GM19455 (cell line): Measurements from ENCODE around the gene TBC1D22A.

ENCODE experiments used
- ATAC-seq: cut with Tn5 transposase; IDR thresholded peaks from one replicate; pipeline ENCODE4 v1.9.1; 2021; ENCODE audit not compliant: unreplicated experiment

The TBC1D22A gene

DNA sequence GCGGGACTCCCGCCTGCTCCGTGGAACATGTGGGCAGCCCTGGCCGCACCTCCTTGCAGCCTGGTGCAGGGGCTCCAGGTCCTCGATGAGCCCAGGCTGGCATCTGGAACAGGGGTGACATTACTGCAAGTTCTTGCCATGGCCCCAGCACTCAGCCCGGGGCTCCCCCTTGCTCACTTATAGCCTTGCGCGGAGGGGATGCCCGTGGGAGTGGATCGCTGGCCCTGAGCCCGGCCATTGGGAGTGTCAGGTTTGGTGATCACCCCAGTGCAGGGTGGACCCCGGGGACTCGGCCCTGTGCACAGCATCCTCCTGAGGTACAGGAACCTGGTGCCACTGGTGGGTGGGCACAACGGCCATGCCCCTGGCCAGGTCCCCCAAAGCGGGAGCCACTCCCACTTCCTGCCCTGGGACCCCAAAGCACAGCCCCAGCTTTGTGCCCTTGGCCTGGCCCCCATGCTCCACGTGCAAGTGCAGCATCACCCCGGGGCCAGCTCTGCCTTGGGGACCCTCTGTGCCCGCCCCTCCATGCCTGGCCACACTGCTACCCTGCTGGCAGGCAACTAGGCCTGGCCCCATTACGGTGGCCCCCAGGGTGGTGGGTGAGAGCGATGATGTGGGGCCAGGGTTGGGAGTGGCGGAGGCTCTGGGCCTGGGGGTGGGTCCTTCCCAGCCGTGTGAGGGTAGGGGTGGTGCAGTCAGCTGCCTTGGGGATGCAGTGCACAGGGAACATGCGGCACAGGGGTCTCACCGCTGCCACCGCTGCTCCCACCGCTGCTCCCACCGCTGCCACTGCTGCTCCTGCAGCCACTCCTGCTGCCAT, 439.8 kb downstream of the TBC1D22A start:
- no peak for ATAC-seq

DNA sequence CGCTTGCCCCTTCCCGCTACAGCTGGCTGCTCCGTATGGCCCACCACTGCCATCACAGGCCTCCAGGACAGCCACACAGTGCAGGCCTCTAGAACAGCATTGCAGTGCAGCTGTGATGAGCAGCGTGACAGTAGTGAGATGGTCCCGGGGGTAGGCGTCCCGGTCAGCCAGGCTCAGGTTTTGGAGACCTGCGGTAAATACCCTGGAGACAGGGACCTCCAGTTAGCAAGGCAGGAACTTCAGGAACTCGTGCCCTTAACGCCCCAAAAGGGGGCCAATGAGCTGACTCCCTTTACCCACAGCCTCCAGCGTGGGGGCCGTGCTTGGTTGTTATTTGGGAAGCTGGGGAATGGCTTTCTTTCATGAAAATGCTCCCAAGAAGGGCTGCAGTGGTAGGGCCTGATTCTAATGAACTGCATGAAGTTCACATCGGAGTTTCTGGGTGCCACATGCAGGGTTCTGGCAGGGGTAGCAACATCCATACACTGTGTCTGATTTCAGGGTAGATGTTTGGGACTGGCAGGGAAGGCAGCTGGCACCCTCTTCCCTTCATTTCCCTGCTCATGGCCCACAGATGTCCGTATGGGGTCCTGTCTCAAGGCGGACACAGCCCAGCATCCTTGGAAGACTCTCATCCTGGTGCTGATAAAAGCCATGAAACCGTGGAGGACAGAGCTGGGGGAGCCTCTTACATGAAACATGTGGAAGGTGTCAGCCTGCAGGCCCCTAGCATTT, 440.5 kb downstream of the TBC1D22A start:
- no peak for ATAC-seq

DNA sequence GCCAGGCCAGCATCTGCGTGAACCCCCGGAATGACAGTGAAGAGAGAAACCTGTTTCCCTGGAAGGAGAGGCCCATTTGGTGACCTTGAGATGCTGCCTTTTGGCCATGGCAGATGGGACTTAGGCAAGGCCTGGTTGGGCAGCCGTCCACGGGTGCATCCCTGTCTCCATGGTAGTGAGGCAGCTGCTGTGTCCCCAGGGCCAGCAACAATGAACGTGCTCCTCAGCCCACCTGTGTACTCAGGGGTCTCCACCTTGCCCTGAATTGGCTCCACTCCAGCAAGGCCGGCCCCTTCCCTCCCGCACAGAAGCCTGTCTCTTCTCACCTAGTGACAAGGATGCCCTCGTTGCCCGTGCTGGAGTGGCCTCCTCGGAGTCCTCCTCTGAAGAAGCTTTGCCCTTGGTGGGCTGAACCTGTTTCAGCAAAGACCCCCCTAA, 441.1 kb downstream of the TBC1D22A start:
- no peak for ATAC-seq

DNA sequence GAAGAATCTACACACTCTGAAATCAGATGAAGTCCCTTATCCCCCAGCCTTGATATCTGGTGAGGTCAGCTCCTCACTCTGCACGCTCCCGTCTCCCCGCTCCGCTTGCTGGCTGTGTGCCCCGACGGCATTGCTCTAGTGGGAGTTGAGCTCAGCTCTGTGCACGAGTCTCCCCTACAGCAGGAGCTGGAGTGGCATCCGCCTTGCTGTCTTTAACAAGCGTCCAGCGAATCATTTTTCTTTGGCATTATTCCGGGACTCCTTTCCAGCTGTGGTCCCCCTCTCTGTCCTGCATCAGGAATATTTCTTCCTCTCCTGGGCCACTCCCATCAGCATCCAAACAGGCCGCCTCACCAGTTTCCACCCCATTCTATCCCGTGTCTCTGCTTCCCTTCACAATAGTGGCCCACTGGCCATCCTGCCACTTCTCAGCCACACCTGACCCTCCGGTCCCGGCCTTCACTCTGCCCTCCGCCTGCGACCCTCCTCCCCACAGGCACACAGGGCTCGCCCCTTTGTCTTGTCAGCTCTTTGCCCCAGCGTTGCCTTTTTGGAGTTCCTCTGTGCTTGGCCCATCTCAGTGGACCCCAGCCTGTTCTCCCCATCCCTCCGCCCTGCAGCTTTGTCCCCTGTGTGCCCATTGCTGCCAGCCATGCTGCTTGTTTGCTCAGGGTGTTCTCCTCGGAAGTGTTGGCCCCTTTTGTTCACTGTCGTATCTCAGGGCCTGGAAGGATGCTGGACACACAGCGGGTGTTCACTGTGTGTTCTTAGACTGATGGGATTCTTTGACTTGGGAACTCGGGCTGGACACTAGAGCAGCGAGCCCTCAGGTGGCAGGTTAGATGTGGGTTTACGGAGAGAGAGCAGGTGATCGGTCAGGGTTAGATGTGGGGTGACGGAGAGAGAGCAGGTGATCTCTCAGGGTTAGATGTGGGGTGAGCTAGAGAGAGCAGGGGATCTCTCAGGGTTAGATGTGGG, 441.8 kb downstream of the TBC1D22A start:
- no peak for ATAC-seq

DNA sequence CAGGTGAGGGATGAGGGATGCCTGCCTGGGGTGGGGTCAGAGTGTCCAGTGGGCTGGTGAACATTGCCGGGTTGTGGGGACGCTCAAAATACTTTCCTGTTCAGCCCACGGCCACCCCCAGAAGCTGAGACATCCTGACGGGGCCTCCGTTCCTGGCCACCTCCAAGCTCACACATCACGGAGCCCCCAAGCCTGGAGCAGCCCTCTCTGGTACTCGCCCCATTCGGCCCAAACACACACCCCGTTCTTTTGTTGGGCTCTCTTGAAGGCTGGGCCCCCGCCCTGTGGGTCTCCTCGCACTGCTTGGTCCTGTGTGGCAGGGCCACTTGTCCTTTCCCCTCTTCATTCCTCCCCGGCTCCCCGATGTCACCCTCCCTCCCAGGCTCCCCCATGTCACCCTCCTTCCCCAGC, 442.6 kb downstream of the TBC1D22A start:
- ATAC-seq = no peak

DNA sequence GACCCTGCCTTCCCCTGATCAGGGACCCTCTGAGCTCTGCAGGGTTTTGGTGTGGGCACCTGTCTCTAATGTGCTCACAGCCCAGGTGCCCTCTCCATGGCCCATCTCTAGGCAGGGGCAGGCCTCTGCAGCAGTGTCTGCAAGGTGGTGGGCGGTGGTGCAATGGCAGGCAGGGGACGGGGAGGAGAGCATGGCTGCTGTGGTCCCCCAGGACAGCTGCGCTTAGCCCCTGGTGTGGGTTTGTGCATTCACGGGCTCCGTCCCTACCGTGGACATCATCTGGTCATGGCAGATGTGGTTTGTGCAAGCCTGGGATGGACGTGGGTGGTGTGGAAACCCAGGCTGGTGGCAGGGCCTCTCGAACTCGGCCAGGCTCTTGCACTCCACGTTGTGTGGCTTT, 443.1 kb downstream of the TBC1D22A start:
- ATAC-seq = no peak

DNA sequence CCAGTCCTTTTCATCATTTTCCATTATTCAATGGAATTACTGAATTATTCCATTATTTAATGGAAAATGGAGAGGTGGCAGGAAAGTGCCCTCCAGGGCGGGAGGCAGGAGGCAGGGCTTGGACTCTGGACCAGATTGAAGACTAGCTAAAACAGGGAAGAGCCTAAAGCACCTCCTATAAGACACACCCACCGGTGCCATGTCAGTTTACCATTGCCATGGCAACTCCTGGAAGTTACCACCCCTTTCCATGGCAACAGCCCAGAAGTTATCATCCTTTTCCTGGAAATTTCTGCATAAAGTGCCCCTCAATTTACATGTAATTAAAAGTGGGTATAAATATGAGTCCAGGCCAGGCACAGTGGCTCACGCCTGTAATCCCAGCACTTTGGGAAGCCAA, 443.7 kb downstream of the TBC1D22A start:
- no peak for ATAC-seq

DNA sequence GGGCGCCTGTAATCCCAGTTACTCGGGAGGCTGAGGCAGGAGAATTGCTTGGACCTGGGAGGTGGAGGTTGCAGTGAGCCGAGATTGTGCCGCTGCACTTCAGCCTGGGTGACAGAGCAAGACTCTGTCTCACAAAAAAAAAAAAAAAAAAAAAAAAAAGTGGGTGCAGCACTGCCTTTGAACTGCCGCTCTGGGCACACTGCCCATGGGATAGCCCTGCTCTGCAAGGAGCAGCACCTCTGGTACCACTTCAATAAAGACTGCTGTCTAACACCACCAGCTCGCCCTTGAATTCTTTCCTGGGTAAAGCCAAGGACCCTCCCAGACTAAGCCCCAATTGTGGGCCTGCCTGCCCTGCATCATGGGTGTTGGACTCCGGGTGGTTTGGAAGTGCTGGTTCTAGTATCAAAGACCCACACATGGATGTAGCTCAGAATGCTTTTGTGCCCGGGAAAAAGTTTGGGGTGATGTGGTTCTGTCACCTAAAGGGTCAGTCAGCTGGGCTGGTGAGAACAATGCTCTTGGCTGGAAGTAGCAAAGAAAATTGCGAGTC, 444.3 kb downstream of the TBC1D22A start:
- no peak for ATAC-seq

DNA sequence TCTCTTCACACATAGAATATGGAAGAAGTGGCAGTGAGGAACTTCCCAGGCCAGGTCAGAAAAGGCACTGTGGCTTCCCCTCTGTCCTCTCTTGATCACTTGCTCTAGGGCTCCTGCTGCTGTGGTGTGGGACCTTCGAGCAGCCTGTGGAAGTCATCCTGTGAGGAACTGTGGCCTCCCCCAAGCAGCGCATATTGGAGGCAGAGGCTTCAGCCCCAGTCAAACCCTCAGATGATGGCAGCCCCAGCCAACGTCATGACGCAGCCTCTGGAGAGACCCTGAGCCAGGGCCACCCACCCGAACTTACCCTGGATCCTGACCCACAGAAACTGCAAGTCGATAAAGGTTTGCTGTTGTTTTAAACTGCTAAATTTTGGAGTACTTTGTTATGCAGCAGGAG, 444.9 kb downstream of the TBC1D22A start:
- no peak for ATAC-seq

DNA sequence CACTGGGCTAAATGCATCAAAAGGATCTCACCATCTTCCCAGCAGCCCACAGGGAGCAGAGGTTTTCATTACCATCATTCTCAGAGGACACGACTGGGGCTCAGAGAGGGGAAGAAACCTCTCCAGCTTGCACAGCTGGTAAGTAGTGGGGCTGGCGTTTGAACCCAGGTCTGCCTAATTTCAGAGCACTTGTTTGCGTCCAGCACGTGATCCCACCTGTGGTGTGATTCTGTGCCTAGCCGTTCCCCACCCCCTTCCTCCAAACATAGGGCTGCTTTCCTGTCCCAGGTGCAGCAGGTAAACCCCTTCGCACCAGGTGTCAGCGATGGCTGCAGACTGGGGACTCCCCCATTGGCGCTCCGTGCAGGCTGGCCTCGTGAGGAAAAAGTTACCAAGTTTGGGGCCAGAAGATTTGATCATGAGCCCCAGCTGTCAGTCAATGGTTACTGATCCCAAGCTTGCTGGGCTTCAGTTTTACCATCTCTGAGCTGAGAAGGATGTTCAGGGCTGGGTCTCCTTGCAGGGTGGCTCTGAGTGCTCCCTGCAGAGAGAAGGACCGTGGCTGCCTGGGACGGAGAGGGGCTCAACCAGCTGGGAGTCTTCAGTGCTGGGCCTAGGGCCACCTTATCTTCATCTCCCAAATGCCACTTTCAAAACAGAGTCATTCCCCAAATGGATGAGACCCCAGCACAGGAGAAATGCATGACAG, 445.6 kb downstream of the TBC1D22A start:
- ATAC-seq = no peak

DNA sequence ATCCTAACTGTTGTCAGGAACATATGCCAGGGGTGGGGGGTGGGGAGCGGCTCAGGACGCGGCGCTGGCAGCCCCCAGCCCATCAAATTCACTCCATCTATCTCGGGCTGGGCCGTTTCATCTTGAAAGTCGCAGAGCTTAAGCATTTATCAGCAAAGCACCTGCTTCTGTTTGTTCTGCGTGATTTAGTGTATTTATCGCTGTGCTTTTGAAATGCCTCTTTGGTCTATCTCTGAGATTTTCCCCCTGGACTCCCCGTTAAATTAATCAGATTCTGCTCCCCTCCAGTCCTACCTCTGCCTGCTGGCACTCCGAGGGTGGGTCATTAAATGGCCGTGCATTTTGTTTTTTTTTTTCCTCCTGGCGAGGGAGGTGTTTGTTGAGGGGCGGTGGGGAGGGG, 446.2 kb downstream of the TBC1D22A start:
- ATAC-seq = no peak

DNA sequence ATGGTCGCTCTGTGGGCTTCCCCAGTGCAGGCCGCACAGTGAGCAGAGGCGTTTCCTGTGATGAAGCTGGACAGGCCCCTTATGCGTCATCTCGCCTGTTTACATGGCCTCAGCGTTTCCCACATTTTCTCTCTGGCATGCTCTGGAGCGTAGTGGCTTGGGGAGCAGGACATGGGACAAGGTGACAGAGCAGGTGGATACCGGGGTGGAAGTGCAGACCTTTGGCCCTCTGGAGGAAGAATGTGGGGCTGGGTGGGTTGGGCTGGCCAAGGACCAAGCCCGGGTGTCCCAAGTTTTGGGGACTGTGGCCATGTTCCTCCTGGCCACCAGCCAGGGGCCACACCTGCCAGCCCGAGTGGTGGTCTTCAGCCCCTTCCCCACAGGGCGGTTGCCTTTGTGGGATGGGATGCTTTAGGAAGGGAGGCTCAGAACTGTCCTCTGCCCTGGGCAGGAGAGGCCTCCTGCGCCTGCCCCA, 446.6 kb downstream of the TBC1D22A start:
- ATAC-seq = no peak

DNA sequence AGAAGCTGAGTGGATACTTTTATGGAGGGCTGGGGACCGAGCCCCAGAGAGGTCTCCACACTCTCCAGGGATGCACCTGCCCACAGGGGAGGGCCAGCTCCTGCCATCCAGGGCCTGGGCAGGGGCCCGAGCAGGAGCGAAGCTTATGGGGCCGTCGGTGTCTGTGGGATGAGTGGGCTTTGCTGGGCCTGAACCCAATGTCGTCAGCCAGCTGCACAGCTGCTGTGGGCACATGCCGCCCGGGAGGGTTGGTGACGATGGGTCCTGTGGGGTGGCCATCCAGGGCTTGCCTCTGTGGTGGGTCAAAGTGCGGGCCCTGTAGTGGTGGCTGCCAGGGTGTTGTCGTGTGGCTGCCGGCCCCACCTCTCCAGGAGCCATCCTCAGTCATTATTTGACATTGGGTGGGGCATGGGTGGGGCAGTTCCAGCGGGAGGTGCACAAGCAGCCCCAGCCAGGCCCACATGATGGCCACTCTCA, 447.1 kb downstream of the TBC1D22A start:
- ATAC-seq = no peak

DNA sequence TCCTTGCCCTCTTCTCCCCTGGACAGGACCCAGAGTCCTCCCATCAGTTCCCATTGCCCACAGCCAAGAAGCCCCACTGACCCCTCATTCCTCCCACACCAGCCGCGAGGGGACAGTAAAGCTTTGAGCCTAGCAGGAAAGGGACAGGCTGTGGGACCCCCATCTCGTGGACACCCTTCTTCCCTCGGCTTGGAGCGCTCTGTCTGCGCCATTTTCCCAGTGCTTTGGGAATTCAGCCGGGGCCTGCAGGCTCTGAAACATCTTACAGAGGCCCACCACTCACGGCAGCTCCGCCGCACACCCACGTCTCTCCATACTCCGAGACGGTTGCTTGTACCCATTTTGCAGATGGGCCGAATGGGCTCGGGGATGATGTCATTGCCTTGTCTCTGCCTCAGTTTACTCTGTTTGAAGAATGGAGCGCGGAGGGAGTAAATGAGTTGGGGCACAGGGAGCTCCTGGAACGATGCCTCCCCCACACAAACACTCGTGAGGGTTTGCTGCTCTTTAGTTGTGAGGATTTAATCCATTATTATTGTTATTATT, 447.7 kb downstream of the TBC1D22A start:
- no peak for ATAC-seq

DNA sequence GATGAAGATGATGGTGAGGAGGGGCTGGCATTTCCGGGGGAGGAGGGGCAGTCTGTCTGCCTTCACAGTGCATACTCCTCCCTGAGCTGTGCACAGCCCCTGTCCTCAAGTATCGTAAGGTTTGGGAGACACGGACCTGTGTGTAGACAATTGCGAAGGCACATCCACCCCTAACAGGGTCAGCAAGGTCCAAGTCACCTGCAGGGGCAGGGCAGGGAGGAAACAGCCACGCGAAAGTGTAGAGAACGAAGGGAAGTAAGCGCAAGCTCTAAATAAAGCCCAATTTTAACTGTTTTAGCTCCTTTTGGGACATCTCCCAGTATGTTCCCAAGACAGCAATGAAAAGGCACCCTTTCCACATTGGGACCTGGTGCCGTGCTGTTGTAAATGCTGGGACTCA, 448.2 kb downstream of the TBC1D22A start:
- ATAC-seq = no peak

DNA sequence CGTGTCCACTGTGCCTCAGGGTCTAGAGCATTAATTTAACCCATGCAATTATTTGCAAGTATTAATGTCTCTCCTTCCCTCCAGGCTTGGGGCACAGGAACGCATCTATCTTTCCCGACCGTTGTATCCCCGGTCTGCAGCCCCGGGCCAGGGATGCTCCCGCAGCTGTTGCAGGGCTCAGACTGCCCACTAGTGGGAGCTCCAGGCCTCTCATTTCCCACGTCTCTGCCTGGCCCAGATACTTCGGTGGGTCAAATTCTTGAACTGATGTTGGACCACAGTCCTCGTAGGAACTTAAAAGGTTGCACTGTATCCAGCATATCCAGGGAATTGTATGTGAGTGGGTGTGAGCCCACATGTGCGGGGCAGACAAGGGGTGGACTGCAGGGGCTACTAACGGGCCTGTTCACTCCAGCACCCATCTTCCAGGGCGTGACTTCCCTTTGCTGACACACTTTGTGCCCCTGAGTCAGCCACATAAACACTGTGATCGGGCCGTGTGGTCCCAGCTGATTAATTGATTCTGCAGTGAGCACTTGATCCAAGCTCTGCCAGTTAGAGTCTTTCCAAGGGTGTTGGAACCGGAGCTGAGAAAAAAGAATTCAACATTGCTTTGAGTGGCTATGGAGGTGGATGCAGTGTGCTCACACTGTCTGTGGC, 451.3 kb downstream of the TBC1D22A start:
- ATAC-seq = no peak

DNA sequence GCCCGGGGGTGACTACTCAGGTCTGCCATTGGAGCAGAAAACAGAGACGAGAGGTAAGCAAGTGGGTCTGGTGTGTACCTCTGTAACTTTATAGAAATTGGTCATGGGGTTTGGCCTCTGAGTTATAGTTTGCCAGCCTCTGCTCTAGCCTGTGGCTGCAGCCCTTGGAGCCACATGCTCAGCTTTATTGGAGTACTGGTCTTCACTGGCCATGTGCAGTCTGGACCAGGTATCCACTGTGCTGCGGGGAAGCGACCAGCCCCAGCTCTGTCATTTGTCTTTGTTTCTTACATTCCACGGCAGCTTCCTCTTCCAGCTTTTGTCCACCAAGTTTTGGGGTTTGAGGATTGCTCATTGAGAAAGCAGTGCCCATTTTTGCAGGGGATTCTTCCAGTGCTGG, 453.4 kb downstream of the TBC1D22A start:
- ATAC-seq = no peak

DNA sequence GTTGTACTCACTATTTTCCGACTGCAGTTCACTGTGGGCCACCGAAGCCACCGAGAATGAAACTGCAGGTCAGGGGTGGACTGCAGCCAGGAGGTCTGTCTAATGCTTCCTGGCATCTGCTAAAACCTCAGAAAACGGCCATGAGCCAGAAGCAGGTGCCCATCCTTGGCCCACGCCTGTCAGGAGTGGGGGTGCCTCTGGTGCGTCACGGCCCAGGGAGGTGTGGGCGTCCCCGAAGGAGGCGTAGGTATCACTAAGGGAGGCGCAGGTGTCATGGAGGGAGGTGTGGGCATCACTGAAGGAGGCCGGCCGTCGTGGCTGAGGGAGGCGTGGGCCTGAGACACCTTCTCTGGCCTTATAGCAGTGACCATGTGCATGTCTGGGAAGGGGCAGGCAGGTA, 456.2 kb downstream of the TBC1D22A start:
- ATAC-seq = no peak

DNA sequence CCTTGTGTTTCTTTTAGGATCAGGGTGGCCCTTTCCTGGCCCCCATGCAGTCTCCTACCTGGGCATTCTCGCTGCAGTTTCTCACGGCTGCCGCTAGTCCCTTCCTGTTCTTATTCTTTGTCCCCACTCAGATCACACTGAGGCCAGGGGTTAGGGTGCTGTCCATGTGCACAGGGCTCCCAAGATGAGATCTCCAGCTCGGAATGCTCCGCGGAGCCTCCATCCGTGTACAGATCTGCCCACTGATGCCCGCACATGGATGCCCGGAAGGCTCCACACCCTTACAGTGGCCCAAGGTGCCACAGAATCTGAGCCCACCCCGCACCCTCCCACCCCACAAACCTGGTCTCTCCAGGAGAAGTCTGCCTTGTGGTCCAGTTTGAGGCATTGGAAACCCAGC, 457.3 kb downstream of the TBC1D22A start:
- ATAC-seq = no peak
